Natural killer cell treated with Interleukin-12 subunit alpha and Interleukin-12 subunit beta and Interleukin-15 and Interleukin-18, amount 100 ng/mL, for 72 hours (primary cell): ENCODE results near the gene ADD1. TPM values are rescaled to one million over a fixed set of nuclear protein-coding genes. Genes with fewer than 3 reads are reported as not detected.

ENCODE experiments used
- ATAC-seq, 2 donors: fragments of 150-1000 bp; cut with Tn5 transposase in 1 of 2; sonication (Bioruptor Pico), chemical (Tn5 transposase) in 1 of 2; 2 replicates each; pipeline ENCODE4 v1.10.0; 2021
- DNase-seq: peaks from one replicate; pipeline ENCODE4 v3.0.0; 2022; ENCODE audit warnings: low spot score
- H3K27ac Mint-ChIP-seq, 2 donors: 1 replicate in 1 of 2; 2 replicates in 1 of 2; pipeline ENCODE4 v1.8.0; 2022; ENCODE audit warnings: mixed read lengths in 2 of 2, mild to moderate bottlenecking in 1 of 2, moderate library complexity in 1 of 2
- H3K27me3 Mint-ChIP-seq, 2 donors: 1 replicate in 1 of 2; 2 replicates in 1 of 2; pipeline ENCODE4 v1.8.0; 2022; ENCODE audit warnings: mixed read lengths in 2 of 2
- H3K36me3 Mint-ChIP-seq: one replicate; pipeline ENCODE4 v1.8.0; 2022; ENCODE audit warnings: mixed read lengths
- H3K4me1 Mint-ChIP-seq, 2 donors: 1 replicate in 1 of 2; 2 replicates in 1 of 2; pipeline ENCODE4 v1.8.0; 2022; ENCODE audit warnings: low read depth in 2 of 2, mixed read lengths in 2 of 2, mild to moderate bottlenecking in 1 of 2
- H3K4me3 Mint-ChIP-seq: one replicate; pipeline ENCODE4 v1.8.0; 2022; ENCODE audit warnings: mixed read lengths
- H3K9me3 Mint-ChIP-seq: 2 replicates; pipeline ENCODE4 v1.8.0; 2022; ENCODE audit warnings: mixed read lengths
- total RNA-seq, 2 donors: library from RNA; stranded (reverse); gene quantifications; one replicate each; pipeline ENCODE4 v1.2.3, GENCODE V29; 2022

The ADD1 gene
- total RNA-seq, 2 donors from 2014 or later: 259 to 291 TPM

DNA sequence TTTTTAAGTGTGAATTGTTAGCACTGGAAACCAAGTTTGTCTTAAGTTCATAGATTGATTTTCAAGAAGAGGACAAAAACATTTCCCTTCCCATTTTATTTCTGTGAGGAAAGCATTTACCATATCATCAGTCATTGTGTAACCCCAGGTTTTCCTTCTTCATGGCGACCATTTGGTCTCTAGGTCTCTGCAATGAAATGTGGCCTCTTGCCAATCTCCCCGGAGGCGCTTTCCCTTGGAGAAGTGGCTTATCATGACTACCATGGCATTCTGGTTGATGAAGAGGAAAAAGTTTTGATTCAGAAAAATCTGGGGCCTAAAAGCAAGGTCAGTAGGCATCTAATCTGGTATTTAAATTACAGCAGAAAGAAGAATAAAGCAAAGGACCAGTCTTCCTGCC, 54.4 kb downstream of the ADD1 start:
- Mint-ChIP-seq H3K27ac (peak overlapping the region in 1 of 2 donors; percentile 43), H3K4me3 (no peak overlapping the region), H3K9me3 (no peaks in the 10 kb centered on the region), H3K36me3 (peaks cover 32% of the 10 kb centered on the region), H3K27me3 (no peaks in the 10 kb centered on the region), H3K4me1 (peaks cover 10 to 14% of the 10 kb centered on the region in 2 donors)
- DNase-seq: no peak
- no peak for ATAC-seq

DNA sequence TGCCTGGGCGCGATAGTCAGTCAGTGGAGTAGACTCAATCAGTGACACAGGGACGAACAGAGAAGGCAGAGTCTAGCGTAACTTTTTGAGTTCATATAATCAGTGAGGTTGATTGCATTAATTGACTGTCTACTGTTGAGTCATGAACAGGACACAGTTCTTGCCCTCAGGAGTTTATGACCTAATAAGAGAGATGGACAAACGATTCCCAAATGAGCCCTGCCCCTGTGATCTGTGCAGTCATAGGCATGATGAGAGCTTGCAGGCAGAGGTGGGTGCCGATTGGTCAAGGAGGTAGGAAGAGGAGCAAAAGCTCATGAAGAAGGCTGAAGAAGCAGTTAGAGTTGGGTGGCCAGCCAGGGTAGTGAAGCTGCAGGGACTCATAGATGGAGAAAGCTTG, 57.1 kb downstream of the ADD1 start:
- DNase-seq (no peak), ATAC-seq (no peak)
- Mint-ChIP-seq H3K4me1 (peaks cover 18 to 20% of the 10 kb centered on the region in 2 donors), H3K9me3 (no peaks in the 10 kb centered on the region), H3K36me3 (peaks cover 35% of the 10 kb centered on the region), H3K4me3 (no peak overlapping the region), H3K27me3 (no peaks in the 10 kb centered on the region), H3K27ac (peak overlapping the region in 1 of 2 donors; percentile 45)

DNA sequence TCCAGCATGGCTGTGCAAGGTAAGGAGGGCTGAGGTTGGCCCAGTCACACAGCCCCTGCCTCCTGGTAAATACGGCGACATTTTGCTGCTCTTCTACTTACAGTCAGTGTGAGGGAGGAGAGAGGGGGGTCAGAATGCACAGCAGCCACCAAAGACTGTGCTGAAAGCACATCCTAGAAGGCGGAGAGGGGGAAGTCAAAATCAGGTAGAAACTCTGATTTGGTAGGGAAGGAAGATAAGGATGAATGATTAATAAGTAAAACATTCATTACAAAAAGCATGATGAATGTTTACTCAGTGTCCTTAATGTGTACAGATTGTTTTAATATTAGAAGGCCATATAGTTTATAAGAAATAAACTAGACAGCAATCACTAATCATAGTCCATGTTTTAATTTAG, 57.5 kb downstream of the ADD1 start:
- no peaks in the 10 kb centered on the region for H3K27me3 Mint-ChIP-seq
- H3K4me3 Mint-ChIP-seq: no peak overlapping the region
- no peak for ATAC-seq
- H3K9me3 Mint-ChIP-seq: no peaks in the 10 kb centered on the region
- H3K27ac Mint-ChIP-seq: peak overlapping the region in 1 of 2 donors; percentile 45
- no peak for DNase-seq
- H3K36me3 Mint-ChIP-seq: peaks cover 38% of the 10 kb centered on the region
- H3K4me1 Mint-ChIP-seq: peaks cover 21 to 24% of the 10 kb centered on the region in 2 donors

DNA sequence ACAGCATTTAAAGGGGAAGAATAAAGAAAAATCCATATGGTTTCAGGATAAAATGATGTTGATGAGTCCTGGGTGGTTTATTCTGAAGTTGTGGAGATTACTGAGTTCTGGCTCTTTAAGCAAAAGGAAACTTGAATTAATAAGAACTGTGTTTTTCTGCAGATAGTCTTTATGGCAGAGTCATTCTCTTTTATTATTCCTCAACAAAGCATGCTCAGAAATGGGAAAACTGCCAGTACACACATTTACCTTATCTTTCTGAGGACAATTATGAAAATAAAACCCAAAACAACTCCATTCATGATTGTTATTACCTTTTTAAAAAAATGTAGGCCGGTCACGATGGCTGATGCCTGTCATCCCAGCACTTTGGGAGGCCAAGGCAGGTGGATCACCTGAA, 58.5 kb downstream of the ADD1 start:
- H3K27me3 Mint-ChIP-seq: no peaks in the 10 kb centered on the region
- DNase-seq (no peak), ATAC-seq (no peak)
- H3K9me3 Mint-ChIP-seq: no peaks in the 10 kb centered on the region
- H3K27ac Mint-ChIP-seq: peak overlapping the region in 1 of 2 donors; percentile 35
- H3K4me3 Mint-ChIP-seq: no peak overlapping the region
- peaks cover 23 to 27% of the 10 kb centered on the region in 2 donors for H3K4me1 Mint-ChIP-seq
- peaks cover 42% of the 10 kb centered on the region for H3K36me3 Mint-ChIP-seq

DNA sequence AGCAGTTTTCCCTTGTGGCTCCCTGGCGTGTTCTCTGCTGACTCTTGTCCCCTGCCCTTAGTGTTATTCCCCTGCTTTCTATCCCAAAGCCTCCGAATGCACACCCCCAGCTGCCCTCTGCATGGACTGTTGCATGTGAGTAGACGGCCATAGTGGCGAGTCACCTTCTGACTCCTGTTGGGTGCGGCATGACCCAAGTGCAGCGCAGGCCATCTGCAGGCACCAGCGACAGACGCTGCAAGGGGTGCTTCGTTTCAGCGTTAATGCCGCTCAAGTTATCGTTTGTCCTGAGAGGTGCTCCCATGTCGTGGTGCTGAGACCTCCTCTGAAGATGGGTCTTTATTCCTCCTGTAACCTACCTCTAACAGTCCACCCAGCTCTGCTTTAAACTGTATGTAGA, 61.9 kb downstream of the ADD1 start:
- H3K36me3 Mint-ChIP-seq: peaks cover 19% of the 10 kb centered on the region
- DNase-seq: no peak
- no peak overlapping the region for H3K4me3 Mint-ChIP-seq
- no peak for ATAC-seq
- peak overlapping the region in 1 of 2 donors; percentile 84 for H3K27ac Mint-ChIP-seq
- H3K27me3 Mint-ChIP-seq: no peaks in the 10 kb centered on the region
- peaks cover 21 to 33% of the 10 kb centered on the region in 2 donors for H3K4me1 Mint-ChIP-seq
- no peaks in the 10 kb centered on the region for H3K9me3 Mint-ChIP-seq

DNA sequence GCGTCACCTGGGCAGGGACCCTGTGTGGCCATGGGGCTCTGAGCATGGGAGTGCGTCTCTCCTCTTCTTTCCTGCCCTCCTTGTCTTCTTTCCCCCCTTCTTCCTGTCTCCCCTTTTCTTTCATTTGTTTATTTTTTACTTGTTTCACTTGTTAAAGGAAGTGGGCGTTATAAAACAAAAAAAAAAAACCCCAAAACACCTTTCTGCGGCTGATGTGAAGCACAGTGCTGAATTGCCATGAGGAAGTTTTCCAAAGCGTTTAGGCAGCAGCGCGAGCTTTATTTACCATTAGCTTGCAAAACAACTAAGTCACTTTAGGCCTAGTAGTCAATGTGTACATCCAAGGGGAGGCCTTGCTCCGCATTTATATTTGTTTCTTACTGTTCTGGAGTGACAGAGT, 62.6 kb downstream of the ADD1 start:
- Mint-ChIP-seq H3K27ac (peak overlapping the region; percentile 63 to 84), H3K36me3 (peaks cover 15% of the 10 kb centered on the region), H3K4me1 (peaks cover 17 to 27% of the 10 kb centered on the region in 2 donors), H3K4me3 (peak overlapping the region; percentile 29), H3K27me3 (no peaks in the 10 kb centered on the region), H3K9me3 (no peaks in the 10 kb centered on the region)
- DNase-seq: no peak
- ATAC-seq: no peak

DNA sequence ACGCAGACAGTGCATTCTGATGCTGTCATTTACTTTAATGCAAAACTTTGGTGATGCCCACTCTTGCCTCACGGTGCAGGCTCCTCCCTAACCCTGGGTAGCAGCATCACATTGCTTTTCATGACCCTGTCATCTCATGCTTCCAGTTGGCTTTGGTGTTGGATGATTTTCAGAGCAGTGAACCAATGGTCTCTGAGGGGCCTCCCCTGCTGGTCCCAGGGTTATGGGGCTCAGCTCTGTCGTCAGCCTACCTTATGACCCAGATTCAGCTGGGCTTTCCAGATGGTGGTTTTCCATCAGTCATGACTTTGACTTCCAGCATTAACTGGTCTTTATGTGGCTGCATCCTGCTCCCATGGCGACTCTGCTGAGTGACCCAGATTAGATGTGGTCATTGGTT, 63.6 kb downstream of the ADD1 start:
- DNase-seq: no peak
- H3K4me3 Mint-ChIP-seq: no peak overlapping the region
- ATAC-seq: peak in 1 of 2 donors; percentile 14
- no peaks in the 10 kb centered on the region for H3K9me3 Mint-ChIP-seq
- H3K27me3 Mint-ChIP-seq: no peaks in the 10 kb centered on the region
- H3K27ac Mint-ChIP-seq: peak overlapping the region in 1 of 2 donors; percentile 60
- H3K4me1 Mint-ChIP-seq: peaks cover 17 to 27% of the 10 kb centered on the region in 2 donors
- H3K36me3 Mint-ChIP-seq: peaks cover 15% of the 10 kb centered on the region

DNA sequence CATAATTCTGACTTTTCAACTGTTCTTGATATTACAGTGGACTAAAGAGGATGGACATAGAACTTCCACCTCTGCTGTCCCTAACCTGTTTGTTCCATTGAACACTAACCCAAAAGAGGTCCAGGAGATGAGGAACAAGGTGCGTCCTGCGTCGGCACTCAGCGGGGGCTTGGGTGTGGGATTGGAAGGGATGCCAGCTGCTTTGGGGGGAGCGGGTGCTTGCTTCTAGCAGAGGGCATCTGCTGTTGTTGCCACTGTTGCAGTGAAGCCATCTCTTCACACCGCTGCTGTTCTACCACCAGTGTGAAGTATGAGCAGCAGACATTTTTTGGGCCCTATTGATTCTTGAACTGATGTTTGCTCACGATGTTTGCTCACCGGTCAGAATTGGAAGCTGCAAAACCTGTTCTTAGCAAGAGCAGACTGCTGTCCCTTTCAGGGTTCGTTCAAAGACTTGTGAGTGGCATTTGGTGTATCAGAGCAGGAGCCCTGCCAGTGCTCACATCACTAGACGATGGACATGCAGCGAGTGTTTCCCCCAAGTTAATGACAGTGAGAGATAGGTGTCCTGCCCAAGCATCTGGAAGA, 64.2 kb downstream of the ADD1 start:
- Mint-ChIP-seq H3K4me3 (no peak overlapping the region), H3K36me3 (peaks cover 15% of the 10 kb centered on the region), H3K4me1 (peaks cover 17 to 27% of the 10 kb centered on the region in 2 donors), H3K27ac (peak overlapping the region in 1 of 2 donors; percentile 60), H3K9me3 (no peaks in the 10 kb centered on the region), H3K27me3 (no peaks in the 10 kb centered on the region)
- DNase-seq (no peak), ATAC-seq (no peak)

DNA sequence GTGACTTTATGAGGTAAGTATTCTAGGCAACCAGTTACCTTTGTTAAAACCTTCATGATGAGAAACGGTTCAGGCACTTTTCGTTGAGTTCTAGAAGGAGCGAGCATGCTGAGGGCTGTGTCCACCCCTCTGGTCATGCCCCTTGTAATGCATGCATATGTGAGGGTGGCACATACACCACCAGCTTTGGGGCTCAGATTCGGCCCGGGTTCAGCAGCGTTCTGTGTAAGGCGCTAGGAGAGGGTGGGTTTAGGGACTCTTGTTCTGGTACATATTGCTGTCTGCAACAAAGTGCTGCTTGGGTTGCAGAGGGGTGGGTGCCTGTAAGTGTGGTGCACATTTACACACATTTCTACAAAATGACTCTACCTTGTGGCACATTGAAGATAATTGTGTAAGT, 65.0 kb downstream of the ADD1 start:
- Mint-ChIP-seq H3K4me3 (no peak overlapping the region), H3K27me3 (no peaks in the 10 kb centered on the region), H3K36me3 (peaks cover 15% of the 10 kb centered on the region), H3K9me3 (no peaks in the 10 kb centered on the region), H3K4me1 (peaks cover 17 to 24% of the 10 kb centered on the region in 2 donors), H3K27ac (no peak overlapping the region)
- DNase-seq (no peak), ATAC-seq (no peak)

DNA sequence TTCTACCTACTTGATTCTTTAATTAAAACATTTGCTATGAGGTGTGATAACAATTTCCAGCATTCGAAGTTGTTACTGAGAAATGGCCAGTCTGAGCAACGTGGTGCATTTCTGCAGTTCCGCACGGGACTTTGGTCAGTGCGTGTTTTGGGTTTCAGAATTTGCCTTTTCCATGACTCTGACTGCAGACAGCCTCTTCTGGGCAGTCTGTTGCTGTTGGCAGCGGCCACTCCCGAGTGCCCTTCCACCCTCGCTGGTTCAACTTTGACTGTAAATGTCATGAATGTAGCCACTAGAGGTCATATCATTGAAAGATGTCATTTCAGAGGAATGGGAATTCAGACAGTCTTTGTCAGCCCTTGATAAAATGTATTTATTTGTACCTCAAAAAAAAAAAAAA, 65.9 kb downstream of the ADD1 start:
- H3K4me3 Mint-ChIP-seq: no peak overlapping the region
- no peaks in the 10 kb centered on the region for H3K9me3 Mint-ChIP-seq
- H3K36me3 Mint-ChIP-seq: peaks cover 13% of the 10 kb centered on the region
- H3K27me3 Mint-ChIP-seq: no peaks in the 10 kb centered on the region
- H3K4me1 Mint-ChIP-seq: peaks cover 18 to 22% of the 10 kb centered on the region in 2 donors
- no peak overlapping the region for H3K27ac Mint-ChIP-seq
- DNase-seq (no peak), ATAC-seq (no peak)

DNA sequence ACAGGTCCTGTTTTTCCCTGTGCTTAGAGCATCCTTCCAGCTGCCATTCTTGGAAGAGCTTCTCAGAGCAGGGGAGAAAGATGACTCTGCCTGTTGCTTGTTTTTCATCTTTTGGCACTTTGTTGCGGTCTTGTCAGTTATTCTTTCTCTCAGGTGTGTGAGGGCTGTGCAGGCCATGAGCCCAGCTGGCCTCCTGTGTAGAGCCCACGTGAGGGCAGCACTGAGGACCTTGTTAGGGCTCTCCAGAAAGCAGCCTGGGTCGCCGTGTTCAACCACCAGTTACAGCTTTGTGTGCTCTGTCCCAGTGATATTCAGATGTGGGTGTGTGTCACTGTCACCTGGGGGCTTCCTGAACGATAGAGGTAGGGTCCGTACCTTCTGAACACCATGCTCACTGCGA, 66.8 kb downstream of the ADD1 start:
- Mint-ChIP-seq H3K9me3 (no peaks in the 10 kb centered on the region), H3K36me3 (peaks cover 10% of the 10 kb centered on the region), H3K27me3 (no peaks in the 10 kb centered on the region), H3K4me3 (no peak overlapping the region), H3K27ac (peak overlapping the region in 1 of 2 donors; percentile 77), H3K4me1 (peaks cover 18 to 26% of the 10 kb centered on the region in 2 donors)
- no peak for DNase-seq
- ATAC-seq: no peak

DNA sequence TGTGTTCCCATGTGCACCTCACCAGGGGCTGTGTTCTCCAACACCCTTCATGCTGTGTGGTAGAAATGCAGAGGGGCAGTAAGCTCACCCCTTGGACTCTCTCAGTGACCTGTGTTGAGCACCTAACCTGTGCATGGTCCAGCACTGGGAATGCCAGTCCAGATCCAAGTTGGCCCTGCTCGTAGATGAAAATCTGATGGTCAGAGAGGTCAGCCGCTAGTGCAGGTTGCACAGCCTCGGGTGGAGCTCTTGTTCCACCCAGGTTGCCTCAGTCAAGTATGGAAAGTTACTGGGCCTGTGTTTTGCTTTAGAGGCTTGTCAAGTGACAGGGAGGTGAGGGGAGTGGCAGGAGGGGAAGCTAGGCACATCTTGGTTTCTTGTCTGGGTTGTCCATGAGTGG, 68.2 kb downstream of the ADD1 start:
- Mint-ChIP-seq H3K36me3 (peaks cover 5% of the 10 kb centered on the region), H3K9me3 (no peaks in the 10 kb centered on the region), H3K4me3 (no peak overlapping the region), H3K4me1 (peaks cover 11 to 26% of the 10 kb centered on the region in 2 donors), H3K27ac (no peak overlapping the region), H3K27me3 (no peaks in the 10 kb centered on the region)
- DNase-seq (no peak), ATAC-seq (no peak)

DNA sequence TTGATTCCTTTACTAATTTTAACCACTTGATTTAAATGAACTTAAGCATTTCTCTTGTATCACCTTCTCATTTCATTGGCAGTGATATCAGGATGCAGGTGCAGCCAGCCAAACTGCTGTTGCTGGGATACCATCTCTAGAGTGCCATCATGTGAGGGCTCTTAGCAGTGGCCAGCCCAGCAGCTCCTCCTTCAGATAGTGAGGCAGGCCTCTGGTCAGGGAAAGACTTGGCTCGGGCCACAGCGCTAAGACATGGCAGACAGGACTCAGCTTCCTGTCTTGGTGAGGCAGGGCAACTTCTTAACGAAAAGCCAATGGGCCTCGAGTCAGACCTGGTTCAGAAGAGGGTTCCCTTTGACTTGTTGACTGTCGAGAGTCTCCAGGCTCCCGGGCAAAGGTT, 69.5 kb downstream of the ADD1 start:
- Mint-ChIP-seq H3K9me3 (no peaks in the 10 kb centered on the region), H3K4me3 (no peak overlapping the region), H3K27me3 (no peaks in the 10 kb centered on the region), H3K36me3 (peaks cover 13% of the 10 kb centered on the region), H3K4me1 (peaks cover 24 to 33% of the 10 kb centered on the region in 2 donors), H3K27ac (no peak overlapping the region)
- DNase-seq: no peak
- ATAC-seq: no peak

DNA sequence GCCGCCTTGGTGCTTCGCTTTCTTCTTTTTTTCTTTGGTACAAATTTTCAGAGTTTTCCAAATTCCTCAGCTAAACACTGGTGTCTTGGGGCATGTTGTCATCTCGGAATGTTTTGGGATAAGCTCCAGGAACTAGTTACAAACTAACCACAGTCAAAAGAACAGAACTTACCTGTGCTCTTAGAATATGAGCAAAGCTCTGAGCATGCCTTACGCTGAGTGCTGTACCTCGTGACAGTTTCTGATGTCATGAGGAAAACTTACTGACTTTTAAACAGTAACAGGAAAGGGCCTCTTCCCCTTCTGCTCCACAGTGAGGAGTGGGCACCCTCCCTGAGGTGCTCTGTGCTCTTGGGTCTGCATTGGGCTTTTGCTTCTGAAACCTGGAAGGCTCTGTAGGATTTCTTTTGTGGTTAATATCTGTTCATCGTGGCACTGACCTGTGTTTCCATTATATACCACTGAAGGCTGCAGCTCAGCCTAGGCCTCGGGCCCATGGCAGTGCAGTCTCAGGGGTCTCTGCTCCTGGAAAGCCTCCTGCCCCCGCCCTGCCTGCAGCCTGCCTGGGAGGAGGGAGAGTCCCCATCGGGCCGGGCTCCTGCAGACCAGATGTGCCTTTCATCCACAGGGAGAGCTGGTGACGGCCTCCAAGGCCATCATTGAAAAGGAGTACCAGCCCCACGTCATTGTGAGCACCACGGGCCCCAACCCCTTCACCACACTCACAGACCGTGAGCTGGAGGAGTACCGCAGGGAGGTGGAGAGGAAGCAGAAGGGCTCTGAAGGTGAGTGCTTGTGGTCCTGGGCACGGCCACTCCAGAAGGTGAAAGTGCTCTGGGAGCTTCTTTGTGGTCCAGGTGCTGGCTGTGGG, 70.8 kb downstream of the ADD1 start:
- H3K4me3 Mint-ChIP-seq: no peak overlapping the region
- no peaks in the 10 kb centered on the region for H3K27me3 Mint-ChIP-seq
- ATAC-seq (peak in 1 of 2 donors; percentile 62), DNase-seq (no peak)
- peak overlapping the region; percentile 26 to 60 for H3K27ac Mint-ChIP-seq
- H3K9me3 Mint-ChIP-seq: no peaks in the 10 kb centered on the region
- peaks cover 33 to 37% of the 10 kb centered on the region in 2 donors for H3K4me1 Mint-ChIP-seq
- H3K36me3 Mint-ChIP-seq: peaks cover 21% of the 10 kb centered on the region
